ENCODE results near the gene SUMO3. TPM values are rescaled to one million over a fixed set of nuclear protein-coding genes. Genes with fewer than 3 reads are reported as not detected.

Gene SUMO3
- 10 to 100 TPM; 18.3 to 56.7 (median 38.1) TPM for total RNA-seq

- no peaks in the 10 kb centered on the region for H3K27me3 ChIP-seq
- peak; percentile 90 for DNase-seq
- peak within 1 kb of the TSS; percentile 65 to 81 (median 80) for H3K4me3 ChIP-seq
- intact Hi-C loops (cut with DNase I; ENCODE audit: low total_unique reads), result loop anchor here (10.0 kb wide), 1 partner anchor 57 kb away; the partner anchor contains the start of gene PTTG1IP
- WGBS, 2 donors (ENCODE audit: low coverage in 1 of 2), result 2% methylated on average over 48 of the region's 108 CpGs; no CpG with 5 or more reads in 1 of the 2 donors
- H3K4me1 ChIP-seq, result peaks cover 6 to 28% (median 16%) of the 10 kb centered on the region in 4 donors
- H3K36me3 ChIP-seq, result no peaks in the 10 kb centered on the region
- H3K27ac ChIP-seq, result peak within 1 kb of the TSS; percentile 81 to 94 (median 92)
- no peak for TF ChIP-seq EP300 (IDR thresholded peaks at IDR 0.05; ENCODE audit: low read depth)
- peak; percentile 36 to 90 (median 82) for TF ChIP-seq POLR2AphosphoS5 (IDR thresholded peaks at IDR 0.05)
- peak in 1 of 5 experiments; percentile 6 for TF ChIP-seq CTCF (IDR thresholded peaks at IDR 0.05)
- peak; percentile 80 for TF ChIP-seq POLR2A (IDR thresholded peaks at IDR 0.05)
- H3K9me3 ChIP-seq, result peaks cover 10 to 14% of the 10 kb centered on the region in 2 donors
- in situ Hi-C loops (cut with MboI; ENCODE audit: low pct_ligation_motif_present in 1 of 4, low pct_unique_long_range_greater_than_20kb in 1 of 4, low sequenced_read_pairs in 3 of 4), result loop anchor here in 1 of 4 donors (25.0 kb wide), 1 partner anchor 119 kb away; the partner anchor contains the start of gene SLX9
Measured at GRCh38 chr21:44817914-44818639, at the start of gene SUMO3. Gene SUMO3, minus strand, starts transcription at chr21:44818062. Its CDS starts 94 bp downstream, at chr21:44817968.

GRCh38 chr21:44867464-44867863 lies 49.6 kb upstream of the SUMO3 start:
- peak overlapping the region in 2 of 4 donors; percentile 90 to 97 for H3K27ac ChIP-seq
- H3K36me3 ChIP-seq, result peaks cover 0 to 18% (median 0%) of the 10 kb centered on the region in 4 donors
- DNase-seq, result no peak
- peaks cover 51 to 73% (median 64%) of the 10 kb centered on the region in 4 donors for H3K4me1 ChIP-seq
- intact Hi-C loops (cut with DNase I; ENCODE audit: low total_unique reads) (no loop called here), in situ Hi-C loops (cut with MboI; ENCODE audit: low pct_ligation_motif_present in 1 of 4, low pct_unique_long_range_greater_than_20kb in 1 of 4, low sequenced_read_pairs in 3 of 4) (no loop called here)
- no peaks in the 10 kb centered on the region for H3K27me3 ChIP-seq
- H3K4me3 ChIP-seq, result no peak overlapping the region
- 78 to 93% methylated on average over 9 to 15 of the region's 15 CpGs for WGBS, 2 donors (ENCODE audit: low coverage in 1 of 2)
- TF ChIP-seq POLR2AphosphoS5 (IDR thresholded peaks at IDR 0.05), result no peak
- TF ChIP-seq CTCF (IDR thresholded peaks at IDR 0.05), result no peak
- no peak for TF ChIP-seq EP300 (IDR thresholded peaks at IDR 0.05; ENCODE audit: low read depth)
- TF ChIP-seq POLR2A (IDR thresholded peaks at IDR 0.05), result no peak
- no peaks in the 10 kb centered on the region for H3K9me3 ChIP-seq

- Histone ChIP-seq H3K4me1 (peaks cover 45 to 66% (median 60%) of the 10 kb centered on the region in 4 donors), H3K9me3 (no peaks in the 10 kb centered on the region), H3K36me3 (peaks cover 0 to 18% (median 0%) of the 10 kb centered on the region in 4 donors), H3K4me3 (no peak overlapping the region), H3K27ac (no peak overlapping the region), H3K27me3 (no peaks in the 10 kb centered on the region)
- in situ Hi-C loops (cut with MboI; ENCODE audit: low pct_ligation_motif_present in 1 of 4, low pct_unique_long_range_greater_than_20kb in 1 of 4, low sequenced_read_pairs in 3 of 4), result no loop called here
- no peak for TF ChIP-seq POLR2AphosphoS5 (IDR thresholded peaks at IDR 0.05)
- TF ChIP-seq POLR2A (IDR thresholded peaks at IDR 0.05), result no peak
- no peak for TF ChIP-seq EP300 (IDR thresholded peaks at IDR 0.05; ENCODE audit: low read depth)
- TF ChIP-seq CTCF (IDR thresholded peaks at IDR 0.05), result no peak
- WGBS, 2 donors (ENCODE audit: low coverage in 1 of 2), result 33 to 80% methylated on average over 1 to 7 of the region's 7 CpGs
- intact Hi-C loops (cut with DNase I; ENCODE audit: low total_unique reads), result no loop called here
- DNase-seq, result no peak
Measured at GRCh38 chr21:44866780-44867179, 48.9 kb upstream of the SUMO3 start.

- no peak for DNase-seq
- Histone ChIP-seq H3K4me3 (no peak overlapping the region), H3K4me1 (peaks cover 35 to 55% (median 50%) of the 10 kb centered on the region in 4 donors), H3K9me3 (no peaks in the 10 kb centered on the region), H3K27ac (peak overlapping the region in 2 of 4 donors; percentile 14 to 32), H3K27me3 (no peaks in the 10 kb centered on the region), H3K36me3 (peaks cover 0 to 18% (median 0%) of the 10 kb centered on the region in 4 donors)
- in situ Hi-C loops (cut with MboI; ENCODE audit: low pct_ligation_motif_present in 1 of 4, low pct_unique_long_range_greater_than_20kb in 1 of 4, low sequenced_read_pairs in 3 of 4), result no loop called here
- TF ChIP-seq EP300 (IDR thresholded peaks at IDR 0.05; ENCODE audit: low read depth), result no peak
- no peak for TF ChIP-seq POLR2A (IDR thresholded peaks at IDR 0.05)
- WGBS, 2 donors (ENCODE audit: low coverage in 1 of 2), result 39 to 44% methylated on average over 8 to 9 of the region's 12 CpGs
- intact Hi-C loops (cut with DNase I; ENCODE audit: low total_unique reads), result no loop called here
Measured at GRCh38 chr21:44865561-44866280, 47.9 kb upstream of the SUMO3 start.
